ENCODE data around the gene CDON. TPM values are rescaled to one million over a fixed set of nuclear protein-coding genes. Genes with fewer than 3 reads are reported as not detected.

Gene CDON
- polyA plus RNA-seq, 1 of the 3 experiments (the other 2 are of a cell fraction), result 3.7 TPM

DNA sequence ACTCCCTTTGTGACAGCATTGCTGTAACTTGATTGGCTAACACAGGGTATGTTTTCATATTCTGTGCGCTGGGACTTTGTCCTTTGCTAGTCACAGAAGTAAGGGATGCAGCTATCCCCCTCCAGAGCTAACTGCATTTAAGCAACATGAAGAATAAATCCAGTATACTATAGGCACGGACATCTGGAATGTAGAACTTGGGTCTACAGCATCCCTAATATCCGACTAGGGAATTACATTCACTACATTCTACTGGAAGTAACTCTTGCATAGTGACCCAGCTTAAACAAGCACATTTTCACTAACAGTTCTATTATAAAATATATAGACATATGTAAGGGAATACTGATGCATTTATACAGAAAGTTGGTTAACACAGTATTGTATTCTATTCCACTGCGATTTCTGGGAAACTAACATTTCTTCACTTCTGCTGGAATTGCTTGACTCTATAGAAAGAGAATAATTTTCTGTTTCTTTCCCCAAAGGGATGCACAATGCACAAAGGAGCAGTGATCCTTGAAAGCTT lies 103.7 kb downstream of the CDON start:
- POLR2A ChIA-PET, result no interaction called here
- no peaks in the 10 kb centered on the region for H3K27me3 ChIP-seq (ENCODE audit: insufficient read depth)
- H4K20me1 ChIP-seq (ENCODE audit: insufficient read depth), result no peaks in the 10 kb centered on the region

More for the DNA sequence above, 103.7 kb downstream of the CDON start:
- Histone ChIP-seq H3K4me2 (no peak overlapping the region), H3K9me2 (no peaks in the 10 kb centered on the region), H3K27ac (ENCODE audit: low read depth in 2 of 2, low read length in 1 of 2) (no peak overlapping the region), H3K9me3 (no peaks in the 10 kb centered on the region), H3K4me1 (ENCODE audit: control insufficient read depth in 1 of 2, insufficient read depth in 2 of 2, low read depth in 1 of 2, low read length in 1 of 2) (peaks cover 0 to 2% of the 10 kb centered on the region in 2 experiments; a peak in 1 of 4 replicates), H3K4me3 (ENCODE audit: low read depth in 2 of 2, low read length in 1 of 2) (no peak overlapping the region), H3K79me2 (ENCODE audit: insufficient read depth) (no peaks in the 10 kb centered on the region), H3K9ac (no peak overlapping the region), H2AFZ (ENCODE audit: low read depth) (no peak overlapping the region), H3K36me3 (replicated peaks in 1 of 2; ENCODE audit: control insufficient read depth in 1 of 2, insufficient read depth in 2 of 2, low read length in 1 of 2) (peaks cover 0 to 38% of the 10 kb centered on the region in 2 experiments), H3F3A (replicated peaks; ENCODE audit: insufficient read depth) (no peaks in the 10 kb centered on the region)
- no peak for TF ChIP-seq EZH2phosphoT487 (IDR thresholded peaks at IDR 0.05; ENCODE audit: borderline replicate concordance, low read depth)
- no peak for TF ChIP-seq FOSL2 (IDR thresholded peaks at IDR 0.05; ENCODE audit: borderline replicate concordance, low read depth)
- TF ChIP-seq REST (IDR thresholded peaks at IDR 0.05; ENCODE audit: low read depth, low read length), result no peak
- TF ChIP-seq MAX (IDR thresholded peaks at IDR 0.05; ENCODE audit: low read depth), result no peak
- TF ChIP-seq, protein P1, sequence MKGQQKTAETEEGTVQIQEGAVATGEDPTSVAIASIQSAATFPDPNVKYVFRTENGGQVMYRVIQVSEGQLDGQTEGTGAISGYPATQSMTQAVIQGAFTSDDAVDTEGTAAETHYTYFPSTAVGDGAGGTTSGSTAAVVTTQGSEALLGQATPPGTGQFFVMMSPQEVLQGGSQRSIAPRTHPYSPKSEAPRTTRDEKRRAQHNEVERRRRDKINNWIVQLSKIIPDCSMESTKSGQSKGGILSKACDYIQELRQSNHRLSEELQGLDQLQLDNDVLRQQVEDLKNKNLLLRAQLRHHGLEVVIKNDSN (IDR thresholded peaks at IDR 0.05; ENCODE audit: borderline replicate concordance, low read depth), result no peak
- TF ChIP-seq TAF1 (IDR thresholded peaks at IDR 0.05; ENCODE audit: borderline replicate concordance, low read depth, low read length), result no peak
- TF ChIP-seq NRF1 (IDR thresholded peaks at IDR 0.05; ENCODE audit: low read depth, low read length), result no peak
- TF ChIP-seq ELF1 (IDR thresholded peaks at IDR 0.05), result no peak
- TF ChIP-seq SIN3A (IDR thresholded peaks at IDR 0.05; ENCODE audit: borderline replicate concordance, low read depth, low read length), result no peak
- TF ChIP-seq, protein P2, sequence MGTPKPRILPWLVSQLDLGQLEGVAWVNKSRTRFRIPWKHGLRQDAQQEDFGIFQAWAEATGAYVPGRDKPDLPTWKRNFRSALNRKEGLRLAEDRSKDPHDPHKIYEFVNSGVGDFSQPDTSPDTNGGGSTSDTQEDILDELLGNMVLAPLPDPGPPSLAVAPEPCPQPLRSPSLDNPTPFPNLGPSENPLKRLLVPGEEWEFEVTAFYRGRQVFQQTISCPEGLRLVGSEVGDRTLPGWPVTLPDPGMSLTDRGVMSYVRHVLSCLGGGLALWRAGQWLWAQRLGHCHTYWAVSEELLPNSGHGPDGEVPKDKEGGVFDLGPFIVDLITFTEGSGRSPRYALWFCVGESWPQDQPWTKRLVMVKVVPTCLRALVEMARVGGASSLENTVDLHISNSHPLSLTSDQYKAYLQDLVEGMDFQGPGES (IDR thresholded peaks at IDR 0.05; ENCODE audit: low read depth, low read length), result no peak
- TF ChIP-seq EP300 (IDR thresholded peaks at IDR 0.05; ENCODE audit: borderline replicate concordance in 1 of 2, low read depth in 1 of 2, low read length in 1 of 2), result no peak
- TF ChIP-seq TEAD4 (IDR thresholded peaks at IDR 0.05; ENCODE audit: borderline replicate concordance, insufficient read depth), result no peak
- TF ChIP-seq RCOR1 (IDR thresholded peaks at IDR 0.05; ENCODE audit: low read length), result no peak
- no peak for TF ChIP-seq RXRA (IDR thresholded peaks at IDR 0.05; ENCODE audit: borderline replicate concordance, low read depth)
- no peak for DNase-seq
- 91% methylated on average over 4 of the region's 4 CpGs for WGBS (ENCODE audit: low lambda C conversion rate)
- CTCF ChIA-PET, result interaction anchor here (0.9 to 1.4 kb wide), 3 partner anchors 13 to 93 kb away, joined by 3 to 4 read pairs (median 3); no protein-coding TSS in a partner anchor
